ENCODE measurements around the gene C20orf204.

GRCh38 chr20:64039293-64040160, 3.5 kb downstream of the C20orf204 start:
- no peak for TF ChIP-seq POLR2AphosphoS5 (IDR thresholded peaks at IDR 0.05)
- TF ChIP-seq CTCF (IDR thresholded peaks at IDR 0.05): no peak
- no peak for TF ChIP-seq EP300 (IDR thresholded peaks at IDR 0.05)

Data from esophagus muscularis mucosa (tissue), 4 donors.